ENCODE measurements around the gene PGBD5. TPM values are rescaled to one million over a fixed set of nuclear protein-coding genes. Genes with fewer than 3 reads are reported as not detected.
"Not testable (repeated sequence)": the region's sequence is repeated elsewhere in the genome, so short reads cannot be mapped to it uniquely, and the experiment has no call there.

Gene PGBD5, protein sequence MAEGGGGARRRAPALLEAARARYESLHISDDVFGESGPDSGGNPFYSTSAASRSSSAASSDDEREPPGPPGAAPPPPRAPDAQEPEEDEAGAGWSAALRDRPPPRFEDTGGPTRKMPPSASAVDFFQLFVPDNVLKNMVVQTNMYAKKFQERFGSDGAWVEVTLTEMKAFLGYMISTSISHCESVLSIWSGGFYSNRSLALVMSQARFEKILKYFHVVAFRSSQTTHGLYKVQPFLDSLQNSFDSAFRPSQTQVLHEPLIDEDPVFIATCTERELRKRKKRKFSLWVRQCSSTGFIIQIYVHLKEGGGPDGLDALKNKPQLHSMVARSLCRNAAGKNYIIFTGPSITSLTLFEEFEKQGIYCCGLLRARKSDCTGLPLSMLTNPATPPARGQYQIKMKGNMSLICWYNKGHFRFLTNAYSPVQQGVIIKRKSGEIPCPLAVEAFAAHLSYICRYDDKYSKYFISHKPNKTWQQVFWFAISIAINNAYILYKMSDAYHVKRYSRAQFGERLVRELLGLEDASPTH
- 1 to 10 TPM in 2 of 4 donors, under 1 TPM in 2; 0.79 to 2.6 (median 1.1) TPM for total RNA-seq

DNA sequence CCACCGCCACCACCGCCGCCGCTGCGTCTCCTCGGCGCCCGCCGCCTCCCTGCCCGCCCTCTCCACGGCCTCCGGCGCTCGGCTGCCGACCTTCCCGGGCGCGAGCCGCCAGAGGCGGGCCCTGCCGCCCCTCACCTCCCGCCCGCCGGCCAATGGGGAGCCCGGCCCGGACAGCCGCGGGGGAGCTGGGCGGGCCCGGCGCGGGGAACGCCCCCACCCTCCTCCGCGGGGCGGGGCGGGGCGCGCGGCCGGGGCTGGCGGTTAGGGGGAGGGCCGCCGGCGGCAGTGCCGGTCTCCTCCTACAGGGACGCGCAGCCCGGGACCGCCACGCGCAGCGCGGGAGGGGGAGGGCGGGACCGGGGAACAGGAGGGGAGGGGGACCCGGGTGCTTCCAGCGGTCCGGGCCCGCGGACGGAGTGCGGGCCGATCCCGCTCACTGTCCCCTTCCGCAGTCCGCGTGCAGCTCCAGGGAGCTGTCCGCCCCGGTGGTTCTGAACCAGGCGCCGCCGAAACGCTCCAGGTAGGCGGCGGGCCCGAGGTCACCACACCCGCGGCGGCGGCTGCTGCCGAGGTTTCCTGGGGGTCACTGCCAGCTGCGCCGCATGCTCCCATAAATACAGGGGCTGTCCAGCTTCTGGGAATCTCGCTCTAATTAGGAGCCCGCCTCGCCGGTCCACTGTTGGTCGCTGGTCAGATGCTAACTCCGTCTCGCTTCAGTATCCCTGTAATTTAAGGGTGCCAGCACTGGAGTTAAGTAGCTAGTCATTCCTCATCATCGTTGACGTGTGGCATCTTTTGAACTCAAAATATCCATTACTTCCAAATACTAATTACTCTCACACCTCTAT, at the start of gene PGBD5:
Gene PGBD5 (minus strand): TSS at position 87 of the 848 bp plus-strand sequence. CDS start 404 bp downstream, outside the sequence.
- Histone ChIP-seq H3K27me3 (peaks cover 54% of the 10 kb centered on the region), H3K4me3 (peak within 1 kb of the TSS; percentile 46 to 80 (median 53)), H3K36me3 (no peaks in the 10 kb centered on the region), H3K27ac (no peak within 1 kb of the TSS), H3K9me3 (no peaks in the 10 kb centered on the region), H3K4me1 (peaks cover 0 to 16% (median 8%) of the 10 kb centered on the region in 4 donors)
- WGBS, 2 donors (ENCODE audit: low coverage in 1 of 2), result 3% methylated on average over 39 of the region's 93 CpGs; no CpG with 5 or more reads in 1 of the 2 donors
- in situ Hi-C loops (cut with MboI; ENCODE audit: low pct_ligation_motif_present in 1 of 4, low pct_unique_long_range_greater_than_20kb in 1 of 4, low sequenced_read_pairs in 3 of 4), result no loop called here
- intact Hi-C loops (cut with DNase I; ENCODE audit: low total_unique reads), result no loop called here
- TF ChIP-seq, protein P1, sequence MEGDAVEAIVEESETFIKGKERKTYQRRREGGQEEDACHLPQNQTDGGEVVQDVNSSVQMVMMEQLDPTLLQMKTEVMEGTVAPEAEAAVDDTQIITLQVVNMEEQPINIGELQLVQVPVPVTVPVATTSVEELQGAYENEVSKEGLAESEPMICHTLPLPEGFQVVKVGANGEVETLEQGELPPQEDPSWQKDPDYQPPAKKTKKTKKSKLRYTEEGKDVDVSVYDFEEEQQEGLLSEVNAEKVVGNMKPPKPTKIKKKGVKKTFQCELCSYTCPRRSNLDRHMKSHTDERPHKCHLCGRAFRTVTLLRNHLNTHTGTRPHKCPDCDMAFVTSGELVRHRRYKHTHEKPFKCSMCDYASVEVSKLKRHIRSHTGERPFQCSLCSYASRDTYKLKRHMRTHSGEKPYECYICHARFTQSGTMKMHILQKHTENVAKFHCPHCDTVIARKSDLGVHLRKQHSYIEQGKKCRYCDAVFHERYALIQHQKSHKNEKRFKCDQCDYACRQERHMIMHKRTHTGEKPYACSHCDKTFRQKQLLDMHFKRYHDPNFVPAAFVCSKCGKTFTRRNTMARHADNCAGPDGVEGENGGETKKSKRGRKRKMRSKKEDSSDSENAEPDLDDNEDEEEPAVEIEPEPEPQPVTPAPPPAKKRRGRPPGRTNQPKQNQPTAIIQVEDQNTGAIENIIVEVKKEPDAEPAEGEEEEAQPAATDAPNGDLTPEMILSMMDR (IDR thresholded peaks at IDR 0.05), result no peak
- TF ChIP-seq EP300 (IDR thresholded peaks at IDR 0.05; ENCODE audit: low read depth), result no peak
- TF ChIP-seq POLR2AphosphoS5 (IDR thresholded peaks at IDR 0.05), result no peak
- TF ChIP-seq POLR2A (IDR thresholded peaks at IDR 0.05), result no peak
- peak; percentile 79 for DNase-seq

DNA sequence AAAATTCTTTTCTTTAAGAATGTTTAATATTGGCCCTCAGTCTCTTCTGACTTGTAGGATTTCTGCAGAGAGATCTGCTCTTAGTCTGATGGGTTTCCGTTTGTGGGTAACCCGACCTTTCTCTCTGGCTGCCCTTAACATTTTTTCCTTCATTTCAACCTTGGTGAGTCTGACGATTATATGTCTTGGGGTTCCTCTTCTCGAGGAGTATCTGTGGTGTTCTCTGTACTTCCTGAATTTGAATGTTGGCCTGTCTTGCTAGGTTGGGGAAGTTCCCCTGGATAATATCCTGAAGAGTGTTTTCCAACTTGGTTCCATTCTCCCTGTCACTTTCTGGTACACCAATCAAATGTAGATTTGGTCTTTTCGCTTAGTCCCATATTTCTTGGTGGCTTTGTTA, 48.8 kb upstream of the PGBD5 start:
- H3K36me3 ChIP-seq; DNase-seq; intact Hi-C loops (cut with DNase I; ENCODE audit: low total_unique reads); H3K9me3 ChIP-seq; H3K27ac ChIP-seq; H3K4me1 ChIP-seq; H3K4me3 ChIP-seq; in situ Hi-C loops (cut with MboI; ENCODE audit: low pct_ligation_motif_present in 1 of 4, low pct_unique_long_range_greater_than_20kb in 1 of 4, low sequenced_read_pairs in 3 of 4): not testable (repeated sequence)
- H3K27me3 ChIP-seq, result peaks cover 19% of the 10 kb centered on the region
- 66 to 79% methylated on average over 5 of the region's 5 CpGs for WGBS, 2 donors (ENCODE audit: low coverage in 1 of 2)

DNA sequence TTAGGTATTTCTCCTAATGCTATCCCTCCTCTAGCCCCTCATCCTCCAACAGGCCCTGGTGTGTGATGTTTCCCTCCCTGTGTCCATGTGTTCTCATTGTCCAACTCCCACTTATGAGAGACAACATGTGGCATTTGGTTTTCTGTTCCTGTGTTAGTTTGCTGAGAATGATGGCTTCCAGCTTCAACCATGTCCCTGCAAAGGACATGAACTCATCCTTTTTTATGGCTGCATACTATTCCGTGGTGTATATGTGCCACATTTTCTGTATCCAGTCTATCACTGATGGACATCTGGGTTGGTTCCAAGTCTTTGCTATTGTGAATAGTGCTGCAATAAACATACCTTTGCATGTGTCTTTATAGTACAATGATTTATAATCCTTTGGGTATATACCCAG, 44.6 kb upstream of the PGBD5 start:
- WGBS, 2 donors (ENCODE audit: low coverage in 1 of 2), result 82 to 91% methylated on average over 1 of the region's 1 CpG
- in situ Hi-C loops (cut with MboI; ENCODE audit: low pct_ligation_motif_present in 1 of 4, low pct_unique_long_range_greater_than_20kb in 1 of 4, low sequenced_read_pairs in 3 of 4), result not testable (repeated sequence)

DNA sequence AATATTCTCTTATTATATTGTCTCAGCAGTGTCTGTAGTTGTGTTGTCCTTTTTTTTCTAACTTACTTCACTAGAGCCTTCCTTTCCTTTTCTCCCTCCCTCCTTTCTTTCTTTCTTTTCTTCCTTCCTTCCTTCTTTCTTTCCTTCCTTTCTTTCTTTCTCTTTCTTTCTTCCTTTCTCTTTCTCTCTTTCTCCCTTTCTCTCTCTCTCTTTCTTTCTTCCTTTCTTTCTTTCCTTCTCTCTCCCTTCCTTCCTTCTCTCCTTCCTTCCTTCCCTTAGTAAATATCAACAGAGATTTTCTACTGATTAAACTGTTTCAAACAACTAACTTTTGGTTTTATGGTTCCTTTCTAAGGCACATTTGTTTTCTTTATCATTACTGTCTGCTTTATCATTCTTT, 43.1 kb upstream of the PGBD5 start:
- Histone ChIP-seq H3K36me3 (no peaks in the 10 kb centered on the region), H3K9me3 (no peaks in the 10 kb centered on the region), H3K27me3 (no peaks in the 10 kb centered on the region), H3K27ac (no peak overlapping the region), H3K4me3 (no peak overlapping the region), H3K4me1 (no peaks in the 10 kb centered on the region)
- no peak for DNase-seq
- in situ Hi-C loops (cut with MboI; ENCODE audit: low pct_ligation_motif_present in 1 of 4, low pct_unique_long_range_greater_than_20kb in 1 of 4, low sequenced_read_pairs in 3 of 4) (no loop called here), intact Hi-C loops (cut with DNase I; ENCODE audit: low total_unique reads) (no loop called here)
- TF ChIP-seq, protein P1 (IDR thresholded peaks at IDR 0.05), result no peak
- TF ChIP-seq POLR2A (IDR thresholded peaks at IDR 0.05) (no peak), EP300 (IDR thresholded peaks at IDR 0.05; ENCODE audit: low read depth) (no peak), POLR2AphosphoS5 (IDR thresholded peaks at IDR 0.05) (no peak)

More for the DNA sequence above, 44.6 kb upstream of the PGBD5 start:
- H3K4me1 ChIP-seq; H3K4me3 ChIP-seq; H3K9me3 ChIP-seq; H3K36me3 ChIP-seq; intact Hi-C loops (cut with DNase I; ENCODE audit: low total_unique reads); DNase-seq; H3K27ac ChIP-seq; H3K27me3 ChIP-seq: not testable (repeated sequence)

DNA sequence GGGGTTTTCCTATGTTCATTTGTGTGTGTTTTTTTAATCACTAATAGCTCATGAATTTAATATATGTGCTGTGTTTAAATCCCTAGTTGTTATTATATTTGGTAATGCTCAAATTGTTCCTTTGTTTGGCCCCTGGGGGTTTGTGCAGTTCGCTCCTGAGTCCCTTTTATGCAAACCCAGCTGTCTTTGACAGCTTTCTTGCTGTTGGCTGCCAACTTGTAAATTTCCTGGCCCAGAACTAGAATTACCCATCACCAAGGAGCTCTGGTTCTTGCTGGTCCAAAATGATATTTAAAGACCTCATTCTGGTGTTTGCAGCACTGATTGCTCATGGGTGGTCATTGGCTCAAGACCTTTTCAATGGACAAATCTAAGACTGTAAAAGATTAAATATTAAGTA, 39.6 kb upstream of the PGBD5 start:
- no peaks in the 10 kb centered on the region for H3K36me3 ChIP-seq
- TF ChIP-seq, protein P1 (IDR thresholded peaks at IDR 0.05), result no peak
- no peak for TF ChIP-seq EP300 (IDR thresholded peaks at IDR 0.05; ENCODE audit: low read depth)
- TF ChIP-seq POLR2AphosphoS5 (IDR thresholded peaks at IDR 0.05), result no peak
- no peak for TF ChIP-seq POLR2A (IDR thresholded peaks at IDR 0.05)
- H3K9me3 ChIP-seq, result no peaks in the 10 kb centered on the region
- peaks cover 10% of the 10 kb centered on the region for H3K27me3 ChIP-seq
- no peak for DNase-seq
- intact Hi-C loops (cut with DNase I; ENCODE audit: low total_unique reads) (no loop called here), in situ Hi-C loops (cut with MboI; ENCODE audit: low pct_ligation_motif_present in 1 of 4, low pct_unique_long_range_greater_than_20kb in 1 of 4, low sequenced_read_pairs in 3 of 4) (no loop called here)
- H3K4me3 ChIP-seq, result no peak overlapping the region
- H3K4me1 ChIP-seq, result no peaks in the 10 kb centered on the region
- WGBS, 2 donors (ENCODE audit: low coverage in 1 of 2), result 51 to 100% methylated on average over 1 of the region's 1 CpG
- no peak overlapping the region for H3K27ac ChIP-seq

Data from transverse colon (tissue), 4 donors.